Astrocyte (in vitro differentiated cells and primary cell): ENCODE measurements around the gene WIPF3.

Experiments
- CTCF ChIP-seq: IDR thresholded peaks from 2 replicates; pipeline ENCODE4 v1.5.1; 2011; ENCODE audit warnings: low read depth, mild to moderate bottlenecking, inconsistent platforms, low read length, moderate library complexity; ENCODE audit not compliant: insufficient read depth
- EZH2 ChIP-seq: IDR thresholded peaks from 2 replicates; pipeline ENCODE4 v1.6.1; 2012; ENCODE audit warnings: mild to moderate bottlenecking, low read length, inconsistent platforms; ENCODE audit not compliant: insufficient read depth

GRCh38 chr7:29810297-29810696, 4.0 kb downstream of the WIPF3 start:
- TF ChIP-seq EZH2 (no peak), CTCF (no peak)
